ENCODE data around the gene SPNS3. TPM values are rescaled to one million over a fixed set of nuclear protein-coding genes. Genes with fewer than 3 reads are reported as not detected.

Gene SPNS3
- polyA plus RNA-seq, 1 donor from 2014 or later = not detected

GRCh38 chr17:4534928-4535666, 101.4 kb downstream of the SPNS3 start:
- Histone ChIP-seq H3K27ac (ENCODE audit: low read length) (no peak overlapping the region), H3K4me3 (ENCODE audit: low read length) (no peak overlapping the region), H3K79me2 (replicated peaks; ENCODE audit: insufficient read depth, low read length) (no peaks in the 10 kb centered on the region), H3K4me2 (ENCODE audit: low read length) (no peak overlapping the region), H3K9ac (ENCODE audit: low read length) (no peak overlapping the region), H2AFZ (ENCODE audit: low read depth, low read length) (no peak overlapping the region), H3F3A (ENCODE audit: insufficient read depth, low read length, poor library complexity, severe bottlenecking) (no peaks in the 10 kb centered on the region), H3K9me3 (ENCODE audit: low read length) (no peaks in the 10 kb centered on the region), H3K36me3 (ENCODE audit: insufficient read depth, low read length) (no peaks in the 10 kb centered on the region), H3K9me2 (ENCODE audit: insufficient read depth, low read length) (no peaks in the 10 kb centered on the region), H4K20me1 (ENCODE audit: insufficient read depth) (no peaks in the 10 kb centered on the region), H3K27me3 (ENCODE audit: insufficient read depth, low read depth, low read length) (no peaks in the 10 kb centered on the region)
- TF ChIP-seq EP300 (conservative IDR thresholded peaks at IDR 0.05; ENCODE audit: poor library complexity, severe bottlenecking) (no peak), SMC3 (conservative IDR thresholded peaks at IDR 0.05; ENCODE audit: poor library complexity) (no peak), MXI1 (conservative IDR thresholded peaks at IDR 0.05; ENCODE audit: poor library complexity, severe bottlenecking) (no peak), POLR2AphosphoS5 (IDR thresholded peaks at IDR 0.05) (no peak), RAD21 (conservative IDR thresholded peaks at IDR 0.05) (no peak), TAF1 (IDR thresholded peaks at IDR 0.05; ENCODE audit: low read depth) (no peak), CTCF (IDR thresholded peaks at IDR 0.05; ENCODE audit: poor library complexity, severe bottlenecking) (no peak)

GRCh38 chr17:4535667-4536258, 102.0 kb downstream of the SPNS3 start:
- Histone ChIP-seq H2AFZ (ENCODE audit: low read depth, low read length) (no peak overlapping the region), H4K20me1 (ENCODE audit: insufficient read depth) (no peaks in the 10 kb centered on the region), H3K79me2 (replicated peaks; ENCODE audit: insufficient read depth, low read length) (no peaks in the 10 kb centered on the region), H3K27me3 (ENCODE audit: insufficient read depth, low read depth, low read length) (no peaks in the 10 kb centered on the region), H3K9me2 (ENCODE audit: insufficient read depth, low read length) (no peaks in the 10 kb centered on the region), H3K27ac (ENCODE audit: low read length) (no peak overlapping the region), H3K9me3 (ENCODE audit: low read length) (no peaks in the 10 kb centered on the region), H3K9ac (ENCODE audit: low read length) (no peak overlapping the region), H3K4me2 (ENCODE audit: low read length) (no peak overlapping the region), H3K36me3 (ENCODE audit: insufficient read depth, low read length) (no peaks in the 10 kb centered on the region), H3F3A (ENCODE audit: insufficient read depth, low read length, poor library complexity, severe bottlenecking) (no peaks in the 10 kb centered on the region), H3K4me3 (ENCODE audit: low read length) (no peak overlapping the region)
- TF ChIP-seq RAD21 (conservative IDR thresholded peaks at IDR 0.05) (no peak), EZH2 (IDR thresholded peaks at IDR 0.05; ENCODE audit: borderline replicate concordance, insufficient read depth, low read length, poor library complexity, severe bottlenecking) (no peak), REST (IDR thresholded peaks at IDR 0.05; ENCODE audit: borderline replicate concordance) (no peak), POLR2AphosphoS5 (IDR thresholded peaks at IDR 0.05) (no peak), SMC3 (conservative IDR thresholded peaks at IDR 0.05; ENCODE audit: poor library complexity) (no peak), EP300 (conservative IDR thresholded peaks at IDR 0.05; ENCODE audit: poor library complexity, severe bottlenecking) (no peak), CTCF (IDR thresholded peaks at IDR 0.05; ENCODE audit: poor library complexity, severe bottlenecking) (no peak), TAF1 (IDR thresholded peaks at IDR 0.05; ENCODE audit: low read depth) (no peak), MXI1 (conservative IDR thresholded peaks at IDR 0.05; ENCODE audit: poor library complexity, severe bottlenecking) (no peak)
